Measurements from ENCODE around the gene SLMAP.
"Not testable (repeated sequence)": the region's sequence is repeated elsewhere in the genome, so short reads cannot be mapped to it uniquely, and the experiment has no call there.

Gene SLMAP

DNA sequence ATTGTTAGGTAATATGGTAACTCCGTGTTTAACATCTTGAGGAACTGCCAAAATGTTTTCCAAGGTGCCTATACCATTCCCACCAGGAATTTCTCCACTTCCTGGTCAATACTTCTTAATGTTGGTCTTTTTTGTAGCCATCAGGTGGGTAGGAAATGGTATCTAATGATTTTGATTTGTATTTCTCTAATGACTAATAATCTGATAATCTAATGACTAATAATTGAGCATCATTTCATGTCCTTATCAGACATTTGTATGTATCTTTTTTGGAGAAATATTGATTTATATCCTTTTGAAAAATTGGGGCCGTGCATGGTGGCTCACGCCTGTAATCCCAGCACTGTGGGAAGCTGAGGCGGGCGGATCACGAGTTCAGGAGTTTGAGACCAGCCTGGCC is 38.8 kb downstream of the SLMAP start:
- H3K36me3 ChIP-seq (replicated peaks): no peaks in the 10 kb centered on the region
- no peaks in the 10 kb centered on the region for H3K27me3 ChIP-seq (replicated peaks)
- TF ChIP-seq, protein P1, sequence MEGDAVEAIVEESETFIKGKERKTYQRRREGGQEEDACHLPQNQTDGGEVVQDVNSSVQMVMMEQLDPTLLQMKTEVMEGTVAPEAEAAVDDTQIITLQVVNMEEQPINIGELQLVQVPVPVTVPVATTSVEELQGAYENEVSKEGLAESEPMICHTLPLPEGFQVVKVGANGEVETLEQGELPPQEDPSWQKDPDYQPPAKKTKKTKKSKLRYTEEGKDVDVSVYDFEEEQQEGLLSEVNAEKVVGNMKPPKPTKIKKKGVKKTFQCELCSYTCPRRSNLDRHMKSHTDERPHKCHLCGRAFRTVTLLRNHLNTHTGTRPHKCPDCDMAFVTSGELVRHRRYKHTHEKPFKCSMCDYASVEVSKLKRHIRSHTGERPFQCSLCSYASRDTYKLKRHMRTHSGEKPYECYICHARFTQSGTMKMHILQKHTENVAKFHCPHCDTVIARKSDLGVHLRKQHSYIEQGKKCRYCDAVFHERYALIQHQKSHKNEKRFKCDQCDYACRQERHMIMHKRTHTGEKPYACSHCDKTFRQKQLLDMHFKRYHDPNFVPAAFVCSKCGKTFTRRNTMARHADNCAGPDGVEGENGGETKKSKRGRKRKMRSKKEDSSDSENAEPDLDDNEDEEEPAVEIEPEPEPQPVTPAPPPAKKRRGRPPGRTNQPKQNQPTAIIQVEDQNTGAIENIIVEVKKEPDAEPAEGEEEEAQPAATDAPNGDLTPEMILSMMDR (IDR thresholded peaks at IDR 0.05; ENCODE audit: low read depth, low read length, missing control alignments): no peak
- no peak overlapping the region for H3K4me3 ChIP-seq (ENCODE audit: low read depth, low read length)
- DNase-seq: no peak
- H3K27ac ChIP-seq: no peak overlapping the region
- in situ Hi-C loops (cut with HindIII; ENCODE audit: low pct_ligation_motif_present, low sequenced_read_pairs): no loop called here

DNA sequence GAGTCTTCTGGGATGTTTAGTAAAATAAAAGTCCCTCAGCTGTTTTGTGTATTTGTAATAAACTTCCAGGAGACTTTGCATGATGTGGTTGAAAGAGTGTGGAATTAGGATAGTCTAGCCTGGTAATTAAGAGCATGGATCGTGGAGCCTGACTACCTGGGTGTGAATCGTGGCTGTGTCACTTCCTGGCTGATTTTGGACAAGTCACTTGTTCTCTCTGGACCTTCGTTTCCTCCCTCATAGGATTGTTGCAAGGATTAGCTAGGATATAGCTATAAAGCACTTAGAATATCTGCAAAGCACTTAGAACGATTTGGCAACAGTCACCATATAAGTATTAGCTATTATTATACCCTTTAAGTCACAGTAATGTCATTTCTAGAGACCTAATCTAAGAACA is 40.2 kb downstream of the SLMAP start:
- Histone ChIP-seq H3K27ac (no peak overlapping the region), H3K27me3 (replicated peaks) (no peaks in the 10 kb centered on the region), H3K4me3 (ENCODE audit: low read depth, low read length) (no peak overlapping the region), H3K36me3 (replicated peaks) (no peaks in the 10 kb centered on the region)
- no peak for DNase-seq
- TF ChIP-seq, protein P1 (IDR thresholded peaks at IDR 0.05; ENCODE audit: low read depth, low read length, missing control alignments): no peak
- in situ Hi-C loops (cut with HindIII; ENCODE audit: low pct_ligation_motif_present, low sequenced_read_pairs): no loop called here

DNA sequence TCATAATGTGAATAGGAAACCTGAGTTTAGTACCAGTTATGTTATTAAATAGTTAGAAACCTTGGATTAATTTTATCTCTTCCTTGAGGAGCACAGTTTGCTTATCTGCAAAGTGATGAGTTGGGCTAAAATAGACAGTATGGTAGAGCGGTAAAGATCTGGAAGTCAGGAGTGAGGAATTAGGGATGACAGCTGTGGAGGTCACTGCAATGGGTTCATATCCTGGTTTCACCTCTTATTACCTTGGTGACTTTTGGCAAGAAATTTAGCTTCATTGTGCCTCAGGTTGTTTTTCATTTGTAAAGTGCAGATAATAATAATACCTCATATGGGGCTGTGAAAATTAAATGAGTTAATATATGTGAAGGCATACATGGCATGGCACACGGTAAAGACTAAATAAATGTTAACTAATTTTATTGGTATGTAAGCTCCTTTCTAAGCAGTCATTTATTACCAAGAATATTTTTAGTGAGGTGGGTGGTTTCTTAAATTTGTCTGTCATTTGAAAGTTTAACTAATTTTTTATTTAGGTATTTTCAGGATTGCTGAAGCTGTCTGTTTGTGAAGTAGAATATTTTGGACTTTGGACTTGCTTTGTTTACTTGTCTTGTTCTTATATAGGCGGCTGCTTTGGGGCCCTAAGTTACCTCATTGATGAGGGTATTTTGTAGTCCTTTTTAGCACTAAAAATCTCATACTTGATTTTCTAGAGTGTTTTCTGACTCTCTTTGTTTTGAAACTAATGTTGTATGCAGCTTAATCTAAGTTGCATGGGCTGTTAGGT is 41.8 kb downstream of the SLMAP start:
- no peak overlapping the region for H3K27ac ChIP-seq
- TF ChIP-seq, protein P1 (IDR thresholded peaks at IDR 0.05; ENCODE audit: low read depth, low read length, missing control alignments): no peak
- DNase-seq: no peak
- no peak overlapping the region for H3K4me3 ChIP-seq (ENCODE audit: low read depth, low read length)
- H3K36me3 ChIP-seq (replicated peaks): no peaks in the 10 kb centered on the region
- H3K27me3 ChIP-seq (replicated peaks): no peaks in the 10 kb centered on the region
- in situ Hi-C loops (cut with HindIII; ENCODE audit: low pct_ligation_motif_present, low sequenced_read_pairs): no loop called here

DNA sequence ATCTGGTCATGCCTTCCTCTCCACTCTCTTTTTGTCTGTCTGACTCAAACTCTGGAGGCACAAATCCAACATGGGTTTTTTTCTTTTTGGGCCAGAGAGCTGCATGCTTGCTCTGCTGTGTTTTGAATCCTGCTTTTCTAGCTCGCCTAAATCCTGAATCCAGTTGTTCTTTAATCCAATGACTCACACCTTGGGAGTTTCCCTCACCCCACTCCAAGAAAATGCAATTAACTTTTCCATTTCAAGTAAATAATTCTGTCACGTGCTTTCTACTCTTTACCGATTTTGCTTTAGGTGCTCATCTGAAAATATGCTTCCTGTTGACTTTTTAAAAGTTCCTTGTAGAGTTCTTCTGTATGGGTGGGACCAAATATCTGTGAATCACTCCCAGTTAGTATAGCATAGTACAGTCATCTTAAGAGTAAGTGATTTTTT is 47.6 kb downstream of the SLMAP start:
- Histone ChIP-seq H3K36me3 (replicated peaks) (no peaks in the 10 kb centered on the region), H3K4me3 (ENCODE audit: low read depth, low read length) (no peak overlapping the region), H3K27me3 (replicated peaks) (no peaks in the 10 kb centered on the region), H3K27ac (peak overlapping the region; percentile 17)
- TF ChIP-seq, protein P1 (IDR thresholded peaks at IDR 0.05; ENCODE audit: low read depth, low read length, missing control alignments): no peak
- peak; percentile 86 for DNase-seq
- in situ Hi-C loops (cut with HindIII; ENCODE audit: low pct_ligation_motif_present, low sequenced_read_pairs): no loop called here

DNA sequence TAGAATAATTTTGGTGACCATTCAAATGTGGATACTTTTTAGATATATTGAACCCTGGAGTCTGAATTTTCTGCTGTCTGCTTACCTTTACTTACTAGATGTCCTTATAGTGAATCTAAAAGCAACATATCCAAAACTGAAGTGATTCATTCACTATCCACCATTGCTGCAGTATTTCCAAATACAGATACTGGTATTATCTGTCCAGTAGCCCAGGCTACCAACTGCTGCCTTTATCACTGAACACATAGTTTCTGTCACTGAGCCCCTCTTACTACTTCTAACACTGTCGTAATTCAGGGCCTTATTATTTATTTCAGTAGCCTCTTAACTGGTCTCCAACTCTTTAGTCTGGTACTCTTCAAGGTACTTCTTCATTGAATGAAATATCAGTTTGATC is 49.2 kb downstream of the SLMAP start:
- Histone ChIP-seq H3K4me3 (ENCODE audit: low read depth, low read length) (no peak overlapping the region), H3K27ac (no peak overlapping the region), H3K36me3 (replicated peaks) (no peaks in the 10 kb centered on the region), H3K27me3 (replicated peaks) (no peaks in the 10 kb centered on the region)
- in situ Hi-C loops (cut with HindIII; ENCODE audit: low pct_ligation_motif_present, low sequenced_read_pairs): no loop called here
- DNase-seq: no peak
- TF ChIP-seq, protein P1 (IDR thresholded peaks at IDR 0.05; ENCODE audit: low read depth, low read length, missing control alignments): no peak

DNA sequence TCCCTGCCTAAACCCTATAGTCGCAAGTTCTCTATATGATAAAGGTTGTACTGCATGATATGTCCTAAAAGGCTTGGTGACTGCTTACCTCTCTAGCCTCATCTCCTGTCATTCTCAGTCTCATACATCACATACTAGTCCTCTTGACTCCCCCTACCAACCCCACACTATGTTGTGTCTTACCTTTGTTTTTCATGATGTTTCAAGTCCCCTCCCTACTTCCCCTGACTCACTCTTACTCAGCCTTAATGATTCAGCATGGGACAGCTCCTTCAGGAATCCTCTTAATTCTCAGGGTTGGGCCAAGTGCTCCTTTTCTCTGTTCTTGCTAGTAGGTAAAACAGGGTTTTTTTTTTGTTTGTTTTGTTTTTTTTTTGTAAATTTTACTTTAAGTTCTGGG is 49.6 kb downstream of the SLMAP start:
- Histone ChIP-seq H3K27me3 (replicated peaks) (no peaks in the 10 kb centered on the region), H3K27ac (no peak overlapping the region), H3K4me3 (ENCODE audit: low read depth, low read length) (no peak overlapping the region), H3K36me3 (replicated peaks) (no peaks in the 10 kb centered on the region)
- DNase-seq: peak; percentile 65
- TF ChIP-seq, protein P1 (IDR thresholded peaks at IDR 0.05; ENCODE audit: low read depth, low read length, missing control alignments): no peak
- in situ Hi-C loops (cut with HindIII; ENCODE audit: low pct_ligation_motif_present, low sequenced_read_pairs): no loop called here

DNA sequence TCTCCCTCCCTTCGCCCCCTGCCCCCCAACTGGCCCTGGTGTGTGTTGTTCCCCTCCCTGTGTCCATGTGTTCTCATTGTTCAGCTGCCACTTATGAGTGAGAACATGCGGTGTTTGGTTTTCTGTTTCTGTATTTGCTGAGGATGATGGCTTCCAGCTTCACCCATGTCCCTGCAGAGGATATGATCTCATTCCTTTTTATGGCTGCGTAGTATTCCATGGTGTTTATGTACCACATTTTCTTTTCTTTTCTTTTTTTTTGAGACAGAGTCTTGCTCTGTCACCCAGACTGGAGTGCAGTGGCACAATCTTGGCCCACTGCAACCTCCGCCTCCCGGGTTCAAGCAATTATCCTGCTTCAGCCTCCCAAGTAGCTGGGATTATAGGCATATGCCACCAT is 50.1 kb downstream of the SLMAP start:
- H3K36me3 ChIP-seq (replicated peaks); in situ Hi-C loops (cut with HindIII; ENCODE audit: low pct_ligation_motif_present, low sequenced_read_pairs); H3K27ac ChIP-seq; H3K4me3 ChIP-seq (ENCODE audit: low read depth, low read length); DNase-seq; H3K27me3 ChIP-seq (replicated peaks): not testable (repeated sequence)
